ENCODE measurements around the gene SEC14L1. TPM values are rescaled to one million over a fixed set of nuclear protein-coding genes. Genes with fewer than 3 reads are reported as not detected.
A peak's percentile ranks its signal among the peaks of the same experiment; 100 is the strongest.

Gene SEC14L1
- total RNA-seq, 4 donors from 2014 or later = 38.4 to 86.1 (median 40.1) TPM

DNA sequence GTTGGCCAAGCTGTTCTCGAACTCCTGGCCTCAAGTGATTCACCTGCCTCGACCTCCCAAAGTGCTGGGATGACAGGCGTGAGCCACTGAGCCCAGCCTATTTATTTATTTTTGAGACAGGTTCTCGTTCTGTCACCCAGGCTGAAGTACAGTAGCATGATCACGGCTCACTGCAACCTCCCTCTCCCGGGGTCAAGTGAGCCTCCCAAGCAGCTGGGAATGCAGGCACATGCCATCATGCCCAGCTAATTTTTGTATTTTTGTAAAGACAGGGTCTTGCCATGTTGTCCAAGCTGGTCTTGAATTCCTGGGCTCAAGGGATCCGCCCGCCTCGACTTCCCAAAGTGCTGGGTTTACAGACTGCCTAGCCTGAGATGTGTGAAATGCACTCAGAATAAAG, 10.2 kb upstream of the SEC14L1 start:
- no peaks in the 10 kb centered on the region for H3K9me3 ChIP-seq
- no peak overlapping the region for H3K4me3 ChIP-seq
- peak overlapping the region in 1 of 4 donors; percentile 73 for H3K27ac ChIP-seq
- H3K36me3 ChIP-seq = no peaks in the 10 kb centered on the region
- H3K27me3 ChIP-seq = no peaks in the 10 kb centered on the region
- ATAC-seq = no peak
- WGBS, 2 donors (ENCODE audit: low coverage in 1 of 2) = 85% methylated on average over 4 of the region's 9 CpGs; no CpG with 5 or more reads in 1 of the 2 donors
- peaks cover 0 to 31% (median 4%) of the 10 kb centered on the region in 3 donors for H3K4me1 ChIP-seq
- TF ChIP-seq POLR2A (IDR thresholded peaks at IDR 0.05) (no peak), EP300 (IDR thresholded peaks at IDR 0.05) (no peak), POLR2AphosphoS5 (IDR thresholded peaks at IDR 0.05) (no peak)
- TF ChIP-seq, protein P1, sequence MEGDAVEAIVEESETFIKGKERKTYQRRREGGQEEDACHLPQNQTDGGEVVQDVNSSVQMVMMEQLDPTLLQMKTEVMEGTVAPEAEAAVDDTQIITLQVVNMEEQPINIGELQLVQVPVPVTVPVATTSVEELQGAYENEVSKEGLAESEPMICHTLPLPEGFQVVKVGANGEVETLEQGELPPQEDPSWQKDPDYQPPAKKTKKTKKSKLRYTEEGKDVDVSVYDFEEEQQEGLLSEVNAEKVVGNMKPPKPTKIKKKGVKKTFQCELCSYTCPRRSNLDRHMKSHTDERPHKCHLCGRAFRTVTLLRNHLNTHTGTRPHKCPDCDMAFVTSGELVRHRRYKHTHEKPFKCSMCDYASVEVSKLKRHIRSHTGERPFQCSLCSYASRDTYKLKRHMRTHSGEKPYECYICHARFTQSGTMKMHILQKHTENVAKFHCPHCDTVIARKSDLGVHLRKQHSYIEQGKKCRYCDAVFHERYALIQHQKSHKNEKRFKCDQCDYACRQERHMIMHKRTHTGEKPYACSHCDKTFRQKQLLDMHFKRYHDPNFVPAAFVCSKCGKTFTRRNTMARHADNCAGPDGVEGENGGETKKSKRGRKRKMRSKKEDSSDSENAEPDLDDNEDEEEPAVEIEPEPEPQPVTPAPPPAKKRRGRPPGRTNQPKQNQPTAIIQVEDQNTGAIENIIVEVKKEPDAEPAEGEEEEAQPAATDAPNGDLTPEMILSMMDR (IDR thresholded peaks at IDR 0.05) = no peak

DNA sequence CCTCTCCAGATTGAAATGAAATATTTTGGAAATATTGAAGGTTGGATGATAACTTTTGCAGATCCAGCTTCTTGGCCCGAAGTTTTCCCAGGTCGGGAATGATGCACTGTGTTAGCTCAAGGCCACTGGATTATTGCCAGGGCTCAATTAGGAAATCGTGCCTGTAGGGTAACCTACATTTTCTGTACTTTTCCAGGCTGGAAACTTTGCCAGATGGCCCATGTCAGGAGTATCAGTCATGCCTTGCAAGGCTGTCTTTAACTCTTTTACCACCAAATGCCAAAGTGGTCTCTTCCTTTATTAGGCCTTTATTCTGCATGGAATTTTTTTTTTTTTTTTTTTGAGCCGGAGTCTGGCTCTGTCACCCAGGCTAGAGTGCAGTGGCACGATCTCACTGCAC, 8.9 kb upstream of the SEC14L1 start:
- Histone ChIP-seq H3K36me3 (no peaks in the 10 kb centered on the region), H3K27ac (peak overlapping the region in 2 of 4 donors; percentile 24 to 73), H3K4me1 (peaks cover 0 to 31% (median 4%) of the 10 kb centered on the region in 3 donors), H3K27me3 (no peaks in the 10 kb centered on the region), H3K4me3 (no peak overlapping the region), H3K9me3 (no peaks in the 10 kb centered on the region)
- 14 to 30% methylated on average over 3 of the region's 5 CpGs for WGBS, 2 donors (ENCODE audit: low coverage in 1 of 2)
- ATAC-seq = no peak
- no peak for TF ChIP-seq POLR2A (IDR thresholded peaks at IDR 0.05)
- no peak for TF ChIP-seq POLR2AphosphoS5 (IDR thresholded peaks at IDR 0.05)
- TF ChIP-seq, protein P1 (IDR thresholded peaks at IDR 0.05) = no peak
- no peak for TF ChIP-seq EP300 (IDR thresholded peaks at IDR 0.05)

DNA sequence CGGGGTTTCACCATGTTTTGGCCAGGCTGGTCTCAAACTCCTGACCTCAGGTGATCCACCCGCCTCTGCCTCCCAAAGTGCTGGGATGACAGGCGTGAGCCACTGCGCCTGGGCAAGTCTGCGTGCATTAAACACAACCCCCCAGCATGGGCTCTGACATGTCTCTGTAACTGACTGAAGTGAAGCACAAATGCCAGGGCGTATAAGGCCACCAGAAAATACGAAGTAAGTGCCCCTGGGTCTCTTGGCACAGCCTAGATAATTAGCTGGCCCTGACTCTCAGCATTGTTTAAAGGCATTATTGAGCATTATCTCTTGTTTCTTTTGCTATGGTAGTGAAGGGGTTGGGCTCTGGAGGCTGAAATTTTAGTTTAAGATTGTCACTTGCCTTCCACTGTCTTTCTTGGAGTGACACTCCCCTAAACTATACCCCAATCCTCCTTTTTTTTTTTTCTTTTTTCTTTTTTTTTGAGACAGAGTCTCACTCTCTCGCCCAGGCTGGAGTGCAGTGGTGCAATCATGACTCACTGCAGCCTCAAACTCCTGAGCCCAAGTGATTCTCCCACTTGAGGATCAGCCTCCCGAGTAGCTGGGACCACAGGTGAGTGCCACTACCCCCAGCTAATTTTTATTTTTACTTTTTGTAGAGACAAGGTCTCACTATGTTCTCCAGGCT, 8.2 kb upstream of the SEC14L1 start:
- no peaks in the 10 kb centered on the region for H3K36me3 ChIP-seq
- 87 to 88% methylated on average over 3 to 8 of the region's 9 CpGs for WGBS, 2 donors (ENCODE audit: low coverage in 1 of 2)
- no peak for ATAC-seq
- H3K27ac ChIP-seq = peak overlapping the region in 1 of 4 donors; percentile 73
- H3K27me3 ChIP-seq = no peaks in the 10 kb centered on the region
- no peak overlapping the region for H3K4me3 ChIP-seq
- H3K9me3 ChIP-seq = no peaks in the 10 kb centered on the region
- H3K4me1 ChIP-seq = peaks cover 0 to 31% (median 4%) of the 10 kb centered on the region in 3 donors
- no peak for TF ChIP-seq EP300 (IDR thresholded peaks at IDR 0.05)
- TF ChIP-seq POLR2AphosphoS5 (IDR thresholded peaks at IDR 0.05) = no peak
- TF ChIP-seq, protein P1 (IDR thresholded peaks at IDR 0.05) = no peak
- TF ChIP-seq POLR2A (IDR thresholded peaks at IDR 0.05) = no peak

DNA sequence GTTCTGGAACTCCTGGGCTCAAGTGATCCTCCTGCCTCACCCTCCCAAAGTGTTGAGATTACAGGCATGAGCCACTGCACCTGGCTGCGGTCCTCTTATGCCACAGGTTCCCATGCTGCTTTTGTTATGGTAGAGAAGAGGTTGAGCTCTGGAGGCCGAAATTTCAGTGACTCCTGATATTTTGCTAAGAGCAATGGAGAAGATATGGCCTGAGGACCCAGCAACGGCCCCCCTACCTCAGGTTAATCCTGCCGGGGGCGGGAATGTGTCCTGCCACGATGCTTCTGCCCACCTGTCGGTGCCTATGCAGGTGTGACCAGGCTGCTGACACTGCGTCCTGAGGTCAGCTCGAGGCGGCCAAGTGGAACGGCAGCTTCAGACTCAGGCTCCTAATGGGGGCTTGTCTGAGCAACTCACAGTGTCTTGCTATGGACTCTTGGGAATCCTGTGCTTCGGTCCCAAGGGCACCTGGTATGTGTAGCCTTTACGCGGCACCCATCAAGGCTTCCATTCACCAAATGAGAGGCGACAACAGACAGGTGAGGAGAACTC, 7.6 kb upstream of the SEC14L1 start:
- no peak for ATAC-seq
- Histone ChIP-seq H3K4me1 (peaks cover 0 to 31% (median 4%) of the 10 kb centered on the region in 3 donors), H3K9me3 (no peaks in the 10 kb centered on the region), H3K36me3 (no peaks in the 10 kb centered on the region), H3K27ac (peak overlapping the region in 1 of 4 donors; percentile 73), H3K4me3 (no peak overlapping the region), H3K27me3 (no peaks in the 10 kb centered on the region)
- TF ChIP-seq EP300 (IDR thresholded peaks at IDR 0.05) (no peak), POLR2A (IDR thresholded peaks at IDR 0.05) (no peak), POLR2AphosphoS5 (IDR thresholded peaks at IDR 0.05) (no peak)
- TF ChIP-seq, protein P1 (IDR thresholded peaks at IDR 0.05) = no peak
- 100% methylated on average over 3 of the region's 15 CpGs; no CpG with 5 or more reads in 1 of the 2 donors for WGBS, 2 donors (ENCODE audit: low coverage in 1 of 2)

DNA sequence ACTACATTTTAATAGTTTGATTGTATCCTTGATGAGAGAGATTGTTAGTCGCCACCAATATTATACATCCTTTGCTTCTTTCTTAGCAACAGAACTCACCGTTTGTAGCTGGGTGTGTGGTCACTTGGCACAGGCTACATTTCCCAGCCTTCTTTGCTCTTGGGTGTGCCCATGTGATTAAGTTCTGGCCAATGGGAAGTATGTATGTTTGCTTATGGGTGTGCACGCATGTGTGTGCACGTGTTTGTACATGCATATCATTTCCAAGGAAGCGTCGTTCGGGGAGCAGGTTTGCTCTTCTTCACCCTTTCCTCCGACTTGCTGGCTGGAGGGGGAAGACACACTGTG, 4.4 kb upstream of the SEC14L1 start:
- Histone ChIP-seq H3K36me3 (no peaks in the 10 kb centered on the region), H3K27ac (no peak overlapping the region), H3K27me3 (no peaks in the 10 kb centered on the region), H3K4me1 (peaks cover 0 to 21% (median 0%) of the 10 kb centered on the region in 3 donors), H3K4me3 (no peak overlapping the region), H3K9me3 (no peaks in the 10 kb centered on the region)
- no peak for ATAC-seq
- TF ChIP-seq POLR2A (IDR thresholded peaks at IDR 0.05) (no peak), EP300 (IDR thresholded peaks at IDR 0.05) (no peak), POLR2AphosphoS5 (IDR thresholded peaks at IDR 0.05) (no peak)
- TF ChIP-seq, protein P1 (IDR thresholded peaks at IDR 0.05) = no peak
- 85 to 86% methylated on average over 8 of the region's 8 CpGs for WGBS, 2 donors (ENCODE audit: low coverage in 1 of 2)
